GM12872 (cell line): Measurements from ENCODE around the gene ATRIP.

Experiments
- CTCF ChIP-seq: IDR thresholded peaks from 3 replicates; pipeline ENCODE4 v1.5.1; 2011; ENCODE audit warnings: low read depth, mild to moderate bottlenecking, low read length, moderate library complexity; ENCODE audit not compliant: insufficient read depth

Gene ATRIP

GRCh38 chr3:48437812-48438211 is 8.7 kb upstream of the ATRIP start:
- no peak for TF ChIP-seq CTCF

- TF ChIP-seq CTCF, result no peak
Observed at GRCh38 chr3:48439820-48440589, 6.5 kb upstream of the ATRIP start, which contains the start of the genes CCDC51 and TMA7. CCDC51 (minus strand) TSS chr3:48440119; CDS start chr3:48435128, 4,991 bp downstream. TMA7 (plus strand) TSS chr3:48440257; CDS start chr3:48440297, 40 bp downstream.

- TF ChIP-seq CTCF, result no peak
Observed at GRCh38 chr3:48440590-48440958, 6.0 kb upstream of the ATRIP start.

- no peak for TF ChIP-seq CTCF
Observed at GRCh38 chr3:48441940-48442339, 4.6 kb upstream of the ATRIP start.

- TF ChIP-seq CTCF, result no peak
Observed at GRCh38 chr3:48445277-48445882, 1.2 kb upstream of the ATRIP start.

- TF ChIP-seq CTCF, result no peak
Observed at GRCh38 chr3:48446043-48446424, 503 bp upstream of the ATRIP start.

- TF ChIP-seq CTCF, result no peak
Observed at GRCh38 chr3:48451270-48451669, 4.7 kb downstream of the ATRIP start.
